Psoas muscle (tissue), 8 donors: ENCODE data around the gene SIT1. TPM values are rescaled to one million over a fixed set of nuclear protein-coding genes. Genes with fewer than 3 reads are reported as not detected.
A peak's percentile ranks its signal among the peaks of the same experiment; 100 is the strongest.

ENCODE experiments used
- ATAC-seq, 4 donors: fragments of 200-7000 bp; cut with Tn5 transposase; one replicate each; pipeline ENCODE4 v1.9.1; 2020; ENCODE audit warnings: moderate library complexity in 3 of 4, mild to moderate bottlenecking in 2 of 4
- DNase-seq, 2 donors: peaks; one replicate each; pipeline ENCODE4 v3.0.0-alpha.2; 2020
- H3K27ac ChIP-seq: fragments of 200-600 bp; one replicate; pipeline ENCODE4 v1.8.0; 2022
- H3K27me3 ChIP-seq, 3 donors: fragments of 200-600 bp in 1 of 3; one replicate each; pipeline versions ENCODE4 v1.6.1 to v1.8.0; 2013 to 2022; ENCODE audit warnings: low read length in 2 of 3, mild to moderate bottlenecking in 2 of 3, moderate library complexity in 1 of 3; ENCODE audit not compliant: insufficient read depth in 3 of 3
- H3K36me3 ChIP-seq, 2 donors: fragments of 200-600 bp in 1 of 2; one replicate each; pipeline versions ENCODE4 v1.6.1 to v1.8.0; 2013 to 2022; ENCODE audit warnings: low read depth in 1 of 2, mild to moderate bottlenecking in 1 of 2, moderate library complexity in 1 of 2; ENCODE audit not compliant: insufficient read depth in 1 of 2
- H3K4me1 ChIP-seq: fragments of 200-600 bp; one replicate; pipeline ENCODE4 v1.8.0; 2022
- H3K4me3 ChIP-seq: fragments of 200-600 bp; one replicate; pipeline ENCODE4 v1.8.0; 2022; ENCODE audit warnings: mild to moderate bottlenecking
- H3K9me3 ChIP-seq: fragments of 200-600 bp; one replicate; pipeline ENCODE4 v1.8.0; 2022
- WGBS, 3 donors: extraction: QIAGEN DNeasy Blood & Tissue Kit; methylation state at CpG; one replicate each; pipeline versions ENCODE4 v1.1.6 to v1.1.7; 2013; 5-methylcytosine and 5-hydroxymethylcytosine counted together
- intact Hi-C, 2 donors: fragments of 100-400 bp; cut with DNase I; formaldehyde crosslinking; loops; one replicate each; pipeline versions ENCODE4 v1.11.0 to v1.14.2; 2022
- polyA plus RNA-seq, 3 donors: library from polyadenylated mRNA; stranded (reverse); fragments of 200-250 nt; gene quantifications; one replicate each; pipeline ENCODE4 v1.2.3, GENCODE V29; 2013
- total RNA-seq, 4 donors: library from RNA; stranded (reverse); fragmentation: NEBNext Ultra II Directional in 2 of 4; extraction: Animal tissue kit (Norgen Biotek cat#: 25700) in 2 of 4; gene quantifications; one replicate each; pipeline versions ENCODE4 v1.2.1 to v1.2.4, GENCODE V29; 2021 to 2023
- TF ChIP-seq, protein P1 (sequence below): fragments of 200-600 bp; IDR thresholded peaks from one replicate; pipeline ENCODE4 v1.8.0; 2022; ENCODE audit warnings: antibody characterized with exemption
- donor health status: healthy with polysubstance abuse.
- donor health status: DM: no; HTN: no; CAD: no; lungs with moderate emphysema.
- donor health status: Bipolar disorder and iron deficiency.
- donor health status: healthy.
- donor health status: DM: yes; HTN: yes; CAD: no.
- donor health status: DM: no; HTN: no; CAD: no.
- donor health status: DM: no; HTN: no; CAD: no.
- donor health status: DM: yes; HTN: yes; CAD: no.

SIT1 gene
- total and polyA plus RNA-seq, 7 donors: 0.08 to 0.34 (median 0.24) TPM; not detected in 1

DNA sequence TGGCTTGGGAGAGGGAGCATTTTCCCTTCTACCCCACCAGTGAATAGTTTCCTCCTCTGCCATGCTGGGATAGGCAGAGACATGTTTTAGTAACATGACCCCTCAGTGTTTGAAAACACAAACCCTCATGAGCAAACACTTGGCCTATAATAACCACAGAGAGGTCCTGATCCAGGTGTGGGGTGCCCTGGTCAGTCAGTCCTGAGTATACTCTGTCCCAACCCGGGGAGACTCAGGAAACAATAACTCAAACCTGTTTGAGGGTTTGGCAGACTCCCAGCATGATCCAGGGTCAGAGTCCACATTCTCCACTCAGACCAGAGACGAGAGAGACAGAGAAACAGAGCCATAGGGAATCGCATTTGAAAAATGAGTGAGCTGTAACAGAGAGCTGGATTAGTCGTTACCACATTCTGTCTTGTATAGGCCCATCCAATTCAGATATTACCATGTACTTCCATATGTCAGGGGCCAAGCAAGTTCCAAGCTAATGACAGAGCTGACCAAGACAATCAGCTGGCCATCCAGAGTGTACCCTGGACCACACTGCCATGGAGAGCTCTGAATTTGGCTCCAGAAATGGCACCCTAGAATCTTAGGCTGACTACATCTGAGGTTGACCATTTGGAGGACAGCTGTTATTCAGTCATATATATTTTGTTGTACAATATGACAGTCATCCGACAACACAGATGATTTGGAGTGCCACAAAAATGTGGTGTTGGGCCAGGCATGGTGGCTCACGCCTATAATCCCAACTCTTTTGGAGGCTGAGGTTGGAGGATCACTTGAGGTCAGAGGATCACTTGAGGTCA, 18.8 kb upstream of the SIT1 start:
- H3K27me3 ChIP-seq: no peaks in the 10 kb centered on the region
- ATAC-seq (no peak), DNase-seq (no peak)
- no peaks in the 10 kb centered on the region for H3K36me3 ChIP-seq
- TF ChIP-seq, protein P1, sequence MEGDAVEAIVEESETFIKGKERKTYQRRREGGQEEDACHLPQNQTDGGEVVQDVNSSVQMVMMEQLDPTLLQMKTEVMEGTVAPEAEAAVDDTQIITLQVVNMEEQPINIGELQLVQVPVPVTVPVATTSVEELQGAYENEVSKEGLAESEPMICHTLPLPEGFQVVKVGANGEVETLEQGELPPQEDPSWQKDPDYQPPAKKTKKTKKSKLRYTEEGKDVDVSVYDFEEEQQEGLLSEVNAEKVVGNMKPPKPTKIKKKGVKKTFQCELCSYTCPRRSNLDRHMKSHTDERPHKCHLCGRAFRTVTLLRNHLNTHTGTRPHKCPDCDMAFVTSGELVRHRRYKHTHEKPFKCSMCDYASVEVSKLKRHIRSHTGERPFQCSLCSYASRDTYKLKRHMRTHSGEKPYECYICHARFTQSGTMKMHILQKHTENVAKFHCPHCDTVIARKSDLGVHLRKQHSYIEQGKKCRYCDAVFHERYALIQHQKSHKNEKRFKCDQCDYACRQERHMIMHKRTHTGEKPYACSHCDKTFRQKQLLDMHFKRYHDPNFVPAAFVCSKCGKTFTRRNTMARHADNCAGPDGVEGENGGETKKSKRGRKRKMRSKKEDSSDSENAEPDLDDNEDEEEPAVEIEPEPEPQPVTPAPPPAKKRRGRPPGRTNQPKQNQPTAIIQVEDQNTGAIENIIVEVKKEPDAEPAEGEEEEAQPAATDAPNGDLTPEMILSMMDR: no peak
- H3K4me3 ChIP-seq: no peak overlapping the region
- peaks cover 18% of the 10 kb centered on the region for H3K4me1 ChIP-seq
- no peaks in the 10 kb centered on the region for H3K9me3 ChIP-seq
- WGBS, 3 donors: 57 to 70% (median 65%) methylated on average over 6 of the region's 6 CpGs
- intact Hi-C loops: no loop called here
- no peak overlapping the region for H3K27ac ChIP-seq

- H3K27ac ChIP-seq: no peak overlapping the region
- H3K9me3 ChIP-seq: no peaks in the 10 kb centered on the region
- no peak overlapping the region for H3K4me3 ChIP-seq
- H3K36me3 ChIP-seq: no peaks in the 10 kb centered on the region
- no peaks in the 10 kb centered on the region for H3K27me3 ChIP-seq
- ATAC-seq (no peak), DNase-seq (no peak)
- intact Hi-C loops: no loop called here
- peaks cover 8% of the 10 kb centered on the region for H3K4me1 ChIP-seq
- 95 to 97% (median 97%) methylated on average over 3 of the region's 3 CpGs for WGBS, 3 donors
- TF ChIP-seq, protein P1: no peak
Measured at GRCh38 chr9:35667939-35668338, 17.2 kb upstream of the SIT1 start.

DNA sequence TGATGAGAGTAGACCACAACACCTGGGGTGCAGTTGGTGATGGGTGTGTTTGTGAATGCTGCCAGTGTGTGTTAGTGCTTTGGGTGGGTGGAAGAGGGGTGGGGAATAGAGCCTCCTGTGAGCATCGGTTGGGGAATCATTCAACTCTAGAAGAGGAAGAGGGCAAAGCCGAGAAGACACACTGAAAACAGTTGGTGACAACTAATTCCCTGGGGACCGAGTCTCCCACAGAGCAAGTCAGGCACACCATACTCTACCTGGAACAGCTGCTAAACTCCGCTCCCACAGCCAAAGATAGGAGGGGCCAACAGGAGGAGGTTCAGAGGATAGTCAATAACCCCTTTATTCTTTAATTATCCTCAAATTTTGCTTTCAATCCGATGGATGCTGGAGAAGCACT, 15.8 kb upstream of the SIT1 start:
- H3K36me3 ChIP-seq: no peaks in the 10 kb centered on the region
- no peak overlapping the region for H3K4me3 ChIP-seq
- no peak for ATAC-seq
- peaks cover 8% of the 10 kb centered on the region for H3K4me1 ChIP-seq
- TF ChIP-seq, protein P1: no peak
- intact Hi-C loops: no loop called here
- H3K9me3 ChIP-seq: no peaks in the 10 kb centered on the region
- 87 to 95% (median 90%) methylated on average over 5 of the region's 5 CpGs for WGBS, 3 donors
- H3K27me3 ChIP-seq: no peaks in the 10 kb centered on the region
- H3K27ac ChIP-seq: no peak overlapping the region
- DNase-seq: no peak

GRCh38 chr9:35666045-35666444, 15.3 kb upstream of the SIT1 start:
- H3K4me3 ChIP-seq: no peak overlapping the region
- no peak for DNase-seq
- intact Hi-C loops: no loop called here
- peaks cover 0 to 4% of the 10 kb centered on the region in 2 donors for H3K36me3 ChIP-seq
- TF ChIP-seq, protein P1: no peak
- H3K27me3 ChIP-seq: no peaks in the 10 kb centered on the region
- no peaks in the 10 kb centered on the region for H3K9me3 ChIP-seq
- 57 to 81% (median 76%) methylated on average over 1 of the region's 1 CpG for WGBS, 3 donors
- no peak overlapping the region for H3K27ac ChIP-seq
- peaks cover 11% of the 10 kb centered on the region for H3K4me1 ChIP-seq
- no peak for ATAC-seq

DNA sequence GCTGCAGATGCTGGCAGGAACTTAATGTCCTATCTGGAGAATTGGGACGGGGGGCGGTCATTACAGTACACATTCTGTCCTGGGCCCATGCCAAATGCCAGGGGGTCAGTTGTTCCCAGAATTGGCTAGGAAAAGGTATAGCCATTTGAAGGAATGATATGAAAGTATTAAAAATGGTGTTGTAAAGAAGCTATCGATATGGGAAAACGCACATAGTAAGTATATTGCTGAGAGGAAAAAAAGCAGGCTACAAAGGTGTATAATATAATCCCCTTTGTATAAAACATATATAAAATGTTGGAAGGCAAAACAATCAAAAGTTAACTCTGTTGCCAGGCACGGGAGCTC, 14.7 kb upstream of the SIT1 start:
- Histone ChIP-seq H3K36me3 (peaks cover 0 to 10% of the 10 kb centered on the region in 2 donors), H3K9me3 (no peaks in the 10 kb centered on the region), H3K4me1 (peaks cover 17% of the 10 kb centered on the region), H3K4me3 (peak overlapping the region; percentile 67), H3K27me3 (no peaks in the 10 kb centered on the region), H3K27ac (peak overlapping the region; percentile 61)
- TF ChIP-seq, protein P1: no peak
- WGBS, 3 donors: 29 to 33% (median 31%) methylated on average over 5 of the region's 5 CpGs
- no peak for DNase-seq
- no peak for ATAC-seq
- intact Hi-C loops: no loop called here
